HCEC 1CT (cell line): ENCODE measurements around the gene HDAC1.

Experiments
- DNase-seq: peaks from one replicate; pipeline ENCODE4 v3.0.0-alpha.2; 2017

The HDAC1 gene

DNA sequence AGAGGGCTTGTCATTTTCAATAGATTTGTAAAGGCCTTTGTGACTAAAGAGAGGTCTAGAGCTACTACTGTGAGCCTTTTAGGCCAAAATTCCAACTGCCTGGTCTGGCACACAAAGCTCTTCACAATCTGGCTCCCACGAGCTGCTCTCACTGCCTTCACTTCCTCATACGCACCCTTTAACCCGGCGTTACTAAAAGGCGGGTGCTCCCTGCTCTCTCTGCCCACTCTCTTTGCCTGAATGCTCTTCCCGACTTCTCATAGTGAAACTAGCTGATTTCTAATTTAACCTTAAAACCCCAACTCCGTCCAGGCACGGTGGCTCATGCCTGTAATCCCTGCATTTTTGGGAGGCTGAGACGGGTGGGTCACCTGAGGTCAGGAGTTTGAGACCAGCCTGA lies 88.2 kb downstream of the HDAC1 start:
- no peak for DNase-seq
